ENCODE data around the gene CBX6.

The CBX6 gene

DNA sequence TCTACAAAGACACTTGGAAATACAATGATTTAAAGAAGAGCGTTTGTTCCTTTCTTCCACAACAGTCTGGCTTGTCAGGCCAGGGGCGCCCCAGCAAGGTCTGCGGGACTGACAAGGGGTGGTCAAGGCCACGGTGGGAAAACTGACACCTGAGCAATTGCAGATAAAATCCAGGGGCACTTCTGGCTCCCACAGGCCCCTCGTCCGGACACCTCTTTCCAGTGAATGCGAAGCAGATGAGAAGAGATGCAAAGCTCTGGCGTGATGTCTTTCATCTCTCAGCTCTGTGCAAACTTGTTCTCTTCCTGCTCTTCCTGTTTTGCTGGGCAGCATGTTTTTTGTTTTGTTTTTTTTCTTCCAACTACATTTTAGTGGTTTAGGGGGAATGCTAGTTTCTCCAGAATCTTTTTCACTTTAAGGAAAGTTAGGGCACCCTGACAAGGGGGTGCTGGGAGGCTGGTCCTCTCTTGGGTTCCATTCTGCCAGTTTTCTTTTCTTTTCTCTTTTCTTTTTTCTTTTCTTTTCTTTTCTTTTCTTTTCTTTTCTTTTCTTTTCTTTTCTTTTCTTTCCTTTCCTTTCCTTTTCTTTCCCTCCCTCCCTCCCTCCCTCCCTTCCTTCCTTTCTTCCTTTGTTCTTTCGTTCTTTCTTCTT lies 11.1 kb upstream of the CBX6 start:
- ChIA-PET POLR2A (no interaction called here), CTCF (no interaction called here)
- H3K27ac ChIP-seq (ENCODE audit: extremely low read depth, low read depth, low read length), result no peak overlapping the region
- peak; percentile 72 for TF ChIP-seq PRDM1 (tag by site-specific recombination; IDR thresholded peaks at IDR 0.05)
- TF ChIP-seq, protein P1, sequence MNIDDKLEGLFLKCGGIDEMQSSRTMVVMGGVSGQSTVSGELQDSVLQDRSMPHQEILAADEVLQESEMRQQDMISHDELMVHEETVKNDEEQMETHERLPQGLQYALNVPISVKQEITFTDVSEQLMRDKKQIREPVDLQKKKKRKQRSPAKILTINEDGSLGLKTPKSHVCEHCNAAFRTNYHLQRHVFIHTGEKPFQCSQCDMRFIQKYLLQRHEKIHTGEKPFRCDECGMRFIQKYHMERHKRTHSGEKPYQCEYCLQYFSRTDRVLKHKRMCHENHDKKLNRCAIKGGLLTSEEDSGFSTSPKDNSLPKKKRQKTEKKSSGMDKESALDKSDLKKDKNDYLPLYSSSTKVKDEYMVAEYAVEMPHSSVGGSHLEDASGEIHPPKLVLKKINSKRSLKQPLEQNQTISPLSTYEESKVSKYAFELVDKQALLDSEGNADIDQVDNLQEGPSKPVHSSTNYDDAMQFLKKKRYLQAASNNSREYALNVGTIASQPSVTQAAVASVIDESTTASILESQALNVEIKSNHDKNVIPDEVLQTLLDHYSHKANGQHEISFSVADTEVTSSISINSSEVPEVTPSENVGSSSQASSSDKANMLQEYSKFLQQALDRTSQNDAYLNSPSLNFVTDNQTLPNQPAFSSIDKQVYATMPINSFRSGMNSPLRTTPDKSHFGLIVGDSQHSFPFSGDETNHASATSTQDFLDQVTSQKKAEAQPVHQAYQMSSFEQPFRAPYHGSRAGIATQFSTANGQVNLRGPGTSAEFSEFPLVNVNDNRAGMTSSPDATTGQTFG (tag by site-specific recombination; IDR thresholded peaks at IDR 0.05; ENCODE audit: borderline replicate concordance), result no peak
- H3K4me1 ChIP-seq (ENCODE audit: control insufficient read depth, insufficient read depth, low read length), result no peaks in the 10 kb centered on the region
- no peak overlapping the region for H3K4me3 ChIP-seq (ENCODE audit: low read depth, low read length)
- no peaks in the 10 kb centered on the region for H3K36me3 ChIP-seq (ENCODE audit: control insufficient read depth in 2 of 2, insufficient read depth in 1 of 2, low read length in 2 of 2)
- H3K9me3 ChIP-seq (ENCODE audit: control insufficient read depth, insufficient read depth, low read depth, low read length), result no peaks in the 10 kb centered on the region

DNA sequence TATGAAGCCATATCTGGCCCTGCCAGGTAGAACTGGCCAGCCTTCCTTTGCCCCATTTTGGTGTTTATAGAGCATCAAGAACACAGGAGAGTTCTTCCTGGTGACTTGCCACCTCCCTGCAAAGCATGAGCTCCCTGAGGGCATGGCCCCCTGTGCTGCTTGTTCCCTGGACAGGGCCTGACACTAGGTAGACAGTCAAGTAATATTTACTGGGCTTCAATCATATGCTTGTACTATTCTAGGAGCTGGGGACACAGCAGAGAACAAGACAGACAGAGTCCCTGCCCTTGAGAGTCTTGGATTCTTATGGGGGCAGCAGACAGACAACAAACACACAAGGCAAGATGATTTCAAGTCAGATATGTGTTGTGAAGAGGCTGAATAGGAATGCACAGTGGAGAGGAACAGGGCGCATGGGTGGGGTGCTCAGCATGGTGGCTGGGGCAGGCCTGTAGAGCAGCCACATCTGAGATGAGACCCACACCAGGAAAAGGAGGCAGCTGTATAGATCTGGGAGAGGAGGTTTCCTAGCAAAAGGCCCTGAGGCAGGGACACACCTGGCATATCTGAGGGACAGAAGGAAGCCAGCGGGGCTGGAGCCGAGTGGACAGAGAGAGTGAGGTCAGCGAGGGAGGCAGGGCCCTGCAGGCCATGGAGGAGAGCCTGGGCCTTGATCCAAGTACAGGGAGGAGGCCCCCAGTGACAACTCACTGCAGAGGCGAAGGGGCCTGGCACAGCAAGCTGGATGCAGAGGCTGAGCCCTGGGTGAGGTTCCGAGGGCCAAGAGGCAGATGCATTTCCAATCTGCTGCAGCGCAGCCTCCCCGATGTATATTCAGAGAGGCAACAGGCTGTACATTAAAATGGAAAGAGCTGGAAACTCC lies 10.2 kb upstream of the CBX6 start:
- H3K4me1 ChIP-seq (ENCODE audit: control insufficient read depth, insufficient read depth, low read length), result no peaks in the 10 kb centered on the region
- H3K36me3 ChIP-seq (ENCODE audit: control insufficient read depth in 2 of 2, insufficient read depth in 1 of 2, low read length in 2 of 2), result no peaks in the 10 kb centered on the region
- H3K4me3 ChIP-seq (ENCODE audit: low read depth, low read length), result no peak overlapping the region
- H3K27ac ChIP-seq (ENCODE audit: extremely low read depth, low read depth, low read length), result no peak overlapping the region
- ChIA-PET POLR2A (interaction anchor here (0.6 kb wide), 1 partner anchor 1819 kb away, joined by 4 read pairs; no protein-coding TSS in a partner anchor), CTCF (interaction anchor here (0.6 to 1.0 kb wide), 2 partner anchors 12 to 677 kb away, joined by 3 read pairs; no protein-coding TSS in a partner anchor)
- TF ChIP-seq OVOL3 (tag by site-specific recombination; IDR thresholded peaks at IDR 0.05) (no peak), ZNF19 (tag by site-specific recombination; IDR thresholded peaks at IDR 0.05; ENCODE audit: low read depth) (no peak), ZNF624 (tag by site-specific recombination; IDR thresholded peaks at IDR 0.05) (no peak), GLIS1 (tag by site-specific recombination; IDR thresholded peaks at IDR 0.05) (peak; percentile 50; the same call in 1 of the 2 replicates), ZNF138 (tag by site-specific recombination; IDR thresholded peaks at IDR 0.05; ENCODE audit: borderline replicate concordance) (no peak), ZIC2 (tag by site-specific recombination; IDR thresholded peaks at IDR 0.05) (0 out of 2 replicates have a peak, but pooled peaks have one; percentile 13), ZNF530 (tag by site-specific recombination; IDR thresholded peaks at IDR 0.05; ENCODE audit: low read depth) (no peak), ZBTB20 (tag by site-specific recombination; IDR thresholded peaks at IDR 0.05) (peak; percentile 41; the same call in 1 of the 2 replicates), ZNF114 (tag by site-specific recombination; IDR thresholded peaks at IDR 0.05) (no peak), ZNF629 (tag by site-specific recombination; IDR thresholded peaks at IDR 0.05) (no peak), HOXC10 (CRISPR knock-in tag; IDR thresholded peaks at IDR 0.05) (no peak), ZNF600 (tag by site-specific recombination; IDR thresholded peaks at IDR 0.05) (no peak), ZNF175 (tag by site-specific recombination; IDR thresholded peaks at IDR 0.05) (no peak), ZNF37A (tag by site-specific recombination; IDR thresholded peaks at IDR 0.05) (no peak), KLF9 (tag by site-specific recombination; IDR thresholded peaks at IDR 0.05; ENCODE audit: low read depth) (no peak), TRIM28 (IDR thresholded peaks at IDR 0.05; ENCODE audit: borderline replicate concordance, low read length) (no peak), GLIS2 (tag by site-specific recombination; IDR thresholded peaks at IDR 0.05) (no peak), GLI4 (tag by site-specific recombination; IDR thresholded peaks at IDR 0.05) (no peak), ZNF660 (tag by site-specific recombination; IDR thresholded peaks at IDR 0.05) (no peak), ZFP41 (tag by site-specific recombination; IDR thresholded peaks at IDR 0.05; ENCODE audit: borderline replicate concordance) (no peak), TCF7L2 (IDR thresholded peaks at IDR 0.05; ENCODE audit: borderline replicate concordance, low read depth, low read length) (no peak), ZNF792 (tag by site-specific recombination; IDR thresholded peaks at IDR 0.05) (no peak), ZNF48 (tag by site-specific recombination; IDR thresholded peaks at IDR 0.05) (no peak), ZNF341 (tag by site-specific recombination; IDR thresholded peaks at IDR 0.05; ENCODE audit: low read depth) (no peak), ZNF558 (tag by site-specific recombination; IDR thresholded peaks at IDR 0.05) (no peak)
- TF ChIP-seq, protein P2, sequence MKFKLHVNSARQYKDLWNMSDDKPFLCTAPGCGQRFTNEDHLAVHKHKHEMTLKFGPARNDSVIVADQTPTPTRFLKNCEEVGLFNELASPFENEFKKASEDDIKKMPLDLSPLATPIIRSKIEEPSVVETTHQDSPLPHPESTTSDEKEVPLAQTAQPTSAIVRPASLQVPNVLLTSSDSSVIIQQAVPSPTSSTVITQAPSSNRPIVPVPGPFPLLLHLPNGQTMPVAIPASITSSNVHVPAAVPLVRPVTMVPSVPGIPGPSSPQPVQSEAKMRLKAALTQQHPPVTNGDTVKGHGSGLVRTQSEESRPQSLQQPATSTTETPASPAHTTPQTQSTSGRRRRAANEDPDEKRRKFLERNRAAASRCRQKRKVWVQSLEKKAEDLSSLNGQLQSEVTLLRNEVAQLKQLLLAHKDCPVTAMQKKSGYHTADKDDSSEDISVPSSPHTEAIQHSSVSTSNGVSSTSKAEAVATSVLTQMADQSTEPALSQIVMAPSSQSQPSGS (tag by site-specific recombination; IDR thresholded peaks at IDR 0.05; ENCODE audit: low read depth), result no peak
- H3K9me3 ChIP-seq (ENCODE audit: control insufficient read depth, insufficient read depth, low read depth, low read length), result no peaks in the 10 kb centered on the region

Data from HEK293 (cell line).